ENCODE data around the gene VTI1A. TPM values are rescaled to one million over a fixed set of nuclear protein-coding genes. Genes with fewer than 3 reads are reported as not detected.

VTI1A gene
- total and polyA plus RNA-seq, 2 of the 4 experiments (the other 2 are of a cell fraction): 9.7 to 24.9 TPM

- Histone ChIP-seq H4K8ac (ENCODE audit: low read depth in 2 of 2, low read length in 2 of 2) (no peak overlapping the region), H4K5ac (ENCODE audit: low read depth, low read length) (no peak overlapping the region), H2AK5ac (ENCODE audit: low read depth, low read length) (no peak overlapping the region), H3K18ac (ENCODE audit: low read depth, low read length) (no peak overlapping the region), H3K27ac (ENCODE audit: insufficient read depth, low read length) (no peak overlapping the region), H3K9ac (ENCODE audit: low read depth, low read length) (no peak overlapping the region), H3K4ac (ENCODE audit: low read depth, low read length) (no peak overlapping the region), H4K91ac (ENCODE audit: insufficient read depth, low read depth, low read length) (no peak overlapping the region), H4K20me1 (ENCODE audit: insufficient read depth, low read length) (no peaks in the 10 kb centered on the region), H3K36me3 (ENCODE audit: control insufficient read depth, insufficient read depth, low read length) (no peaks in the 10 kb centered on the region), H3K9me3 (ENCODE audit: control insufficient read depth, insufficient read depth, low read length) (no peaks in the 10 kb centered on the region), H2BK5ac (ENCODE audit: low read depth, low read length, poor library complexity, severe bottlenecking) (no peak overlapping the region), H3K23ac (ENCODE audit: low read depth, low read length) (no peak overlapping the region), H2BK15ac (ENCODE audit: low read depth, low read length) (no peak overlapping the region), H3K27me3 (ENCODE audit: control insufficient read depth, insufficient read depth, low read length) (no peaks in the 10 kb centered on the region), H3K14ac (replicated peaks; ENCODE audit: low read depth, low read length) (no peak overlapping the region), H3K4me2 (ENCODE audit: low read depth, low read length) (no peak overlapping the region), H3K56ac (ENCODE audit: extremely low read depth, insufficient read depth, low read length) (no peak overlapping the region), H2AK9ac (replicated peaks; ENCODE audit: low read depth, low read length, poor library complexity) (no peak overlapping the region), H2BK20ac (ENCODE audit: low read depth, low read length) (no peak overlapping the region), H2AFZ (replicated peaks; ENCODE audit: low read length, poor library complexity) (no peak overlapping the region), H3K4me1 (ENCODE audit: control insufficient read depth, insufficient read depth, low read length) (no peaks in the 10 kb centered on the region), H3K9me1 (ENCODE audit: insufficient read depth, low read length) (no peaks in the 10 kb centered on the region), H3K4me3 (ENCODE audit: insufficient read depth, low read depth, low read length) (no peak overlapping the region), H2BK120ac (ENCODE audit: low read depth, low read length) (no peak overlapping the region), H3K79me1 (ENCODE audit: low read depth in 1 of 2, low read length in 2 of 2) (peaks cover 2 to 4% of the 10 kb centered on the region in 2 experiments; a peak in 1 of 4 replicates)
- DNase-seq (no peak), ATAC-seq (ENCODE audit: low read depth) (no peak)
- in situ Hi-C loops (cut with MboI; ENCODE audit: low sequenced_read_pairs) (no loop called here), dilution Hi-C loops (cut with HindIII; ENCODE audit: low sequenced_read_pairs, unreplicated experiment) (no loop called here), intact Hi-C loops (cut with micrococcal nuclease) (no loop called here)
- BruUV-seq (replicated peaks): no TSS peak
- ChIA-PET POLR2A (ENCODE audit: unreplicated experiment) (no interaction called here), CTCF (no interaction called here)
- TF ChIP-seq MXI1 (IDR thresholded peaks at IDR 0.05; ENCODE audit: borderline replicate concordance, low read depth, low read length): no peak
- no peak for TF ChIP-seq RFX5 (IDR thresholded peaks at IDR 0.05; ENCODE audit: low read depth, low read length)
- TF ChIP-seq RAD21 (IDR thresholded peaks at IDR 0.05; ENCODE audit: low read length): no peak
- no peak for TF ChIP-seq POLR2A (IDR thresholded peaks at IDR 0.05; ENCODE audit: low read depth, low read length)
- TF ChIP-seq CTCF (conservative IDR thresholded peaks at IDR 0.05; ENCODE audit: low read depth, low read length): no peak
- no peak for TF ChIP-seq NFE2L2 (IDR thresholded peaks at IDR 0.05; ENCODE audit: low read depth, low read length)
- no peak for TF ChIP-seq CHD1 (IDR thresholded peaks at IDR 0.05; ENCODE audit: low read depth, low read length)
- TF ChIP-seq CEBPB (IDR thresholded peaks at IDR 0.05; ENCODE audit: low read depth, low read length): no peak
- TF ChIP-seq MAZ (IDR thresholded peaks at IDR 0.05; ENCODE audit: borderline replicate concordance, low read depth, low read length): no peak
- no CpG with 5 or more reads among the region's 4 CpGs for WGBS, 2 experiments (ENCODE audit: extremely low coverage in 2 of 2, insufficient read length in 1 of 2)
Observed at GRCh38 chr10:112507988-112508387, 61.0 kb downstream of the VTI1A start.

Data from IMR-90 (cell line).